ENCODE data around the gene OSBPL7. TPM values are rescaled to one million over a fixed set of nuclear protein-coding genes. Genes with fewer than 3 reads are reported as not detected.

OSBPL7 gene
- total and polyA plus RNA-seq, 2 of the 4 experiments (the other 2 are of a cell fraction), result 5.2 to 14.5 TPM

DNA sequence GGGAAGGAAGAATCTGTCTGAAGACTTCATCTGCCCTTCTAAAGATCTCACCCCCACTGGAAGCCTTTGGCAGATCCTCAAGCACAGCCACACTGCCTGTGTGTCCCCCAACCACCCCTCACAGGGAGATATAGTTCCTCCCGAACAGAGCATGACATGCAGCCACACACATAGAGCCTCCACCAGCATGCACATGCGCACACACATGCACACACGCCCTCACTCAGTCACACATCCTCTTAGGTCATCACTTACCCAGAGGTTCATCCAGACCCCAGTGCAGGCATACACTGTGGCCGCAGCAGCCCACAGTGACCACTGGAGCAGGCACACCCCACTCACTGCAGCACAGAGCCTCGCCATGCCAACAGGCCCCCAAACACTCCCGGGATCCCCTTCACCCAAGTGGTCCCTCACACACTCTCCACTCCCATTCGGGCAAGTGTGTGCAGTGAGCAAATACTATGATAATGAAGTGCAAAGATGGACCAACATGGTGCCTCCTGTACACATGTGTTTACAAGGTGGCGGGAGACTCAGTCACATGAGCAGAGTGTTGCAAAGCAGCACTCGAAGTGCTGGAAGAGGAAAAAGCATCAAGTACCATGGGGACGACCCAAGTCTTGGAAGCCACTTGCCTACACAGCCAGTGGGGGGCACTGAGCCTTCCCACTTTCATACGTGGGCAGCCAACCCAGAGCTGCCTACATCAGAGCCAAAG lies 46.4 kb upstream of the OSBPL7 start:
- in situ Hi-C loops (cut with MboI; ENCODE audit: low sequenced_read_pairs) (no loop called here), intact Hi-C loops (cut with micrococcal nuclease) (no loop called here), dilution Hi-C loops (cut with HindIII; ENCODE audit: low sequenced_read_pairs, unreplicated experiment) (no loop called here)
- Histone ChIP-seq H2BK15ac (ENCODE audit: low read depth, low read length) (no peak overlapping the region), H4K8ac (ENCODE audit: low read depth in 2 of 2, low read length in 2 of 2) (no peak overlapping the region), H2AK9ac (replicated peaks; ENCODE audit: low read depth, low read length, poor library complexity) (no peak overlapping the region), H3K27me3 (ENCODE audit: control insufficient read depth, insufficient read depth, low read length) (peaks cover 42% of the 10 kb centered on the region), H2AFZ (replicated peaks; ENCODE audit: low read length, poor library complexity) (no peak overlapping the region), H3K18ac (ENCODE audit: low read depth, low read length) (no peak overlapping the region), H3K79me1 (ENCODE audit: low read depth in 1 of 2, low read length in 2 of 2) (no peaks in the 10 kb centered on the region), H4K5ac (ENCODE audit: low read depth, low read length) (no peak overlapping the region), H3K9me3 (ENCODE audit: control insufficient read depth, insufficient read depth, low read length) (peaks cover 3% of the 10 kb centered on the region; the same call in 1 of the 2 replicates), H3K4ac (ENCODE audit: low read depth, low read length) (no peak overlapping the region), H4K20me1 (ENCODE audit: insufficient read depth, low read length) (no peaks in the 10 kb centered on the region), H2BK20ac (ENCODE audit: low read depth, low read length) (no peak overlapping the region), H3K4me3 (ENCODE audit: insufficient read depth, low read depth, low read length) (no peak overlapping the region), H3K56ac (ENCODE audit: extremely low read depth, insufficient read depth, low read length) (no peak overlapping the region), H3K36me3 (ENCODE audit: control insufficient read depth, insufficient read depth, low read length) (no peaks in the 10 kb centered on the region), H3K9ac (ENCODE audit: low read depth, low read length) (no peak overlapping the region), H2AK5ac (ENCODE audit: low read depth, low read length) (peak overlapping the region; percentile 43; the same call in 1 of the 2 replicates), H2BK5ac (ENCODE audit: low read depth, low read length, poor library complexity, severe bottlenecking) (no peak overlapping the region), H3K27ac (ENCODE audit: insufficient read depth, low read length) (no peak overlapping the region), H3K4me1 (ENCODE audit: control insufficient read depth, insufficient read depth, low read length) (peaks cover 4% of the 10 kb centered on the region), H3K14ac (replicated peaks; ENCODE audit: low read depth, low read length) (no peak overlapping the region), H3K9me1 (ENCODE audit: insufficient read depth, low read length) (no peaks in the 10 kb centered on the region), H2BK120ac (ENCODE audit: low read depth, low read length) (no peak overlapping the region), H4K91ac (ENCODE audit: insufficient read depth, low read depth, low read length) (no peak overlapping the region), H3K4me2 (ENCODE audit: low read depth, low read length) (no peak overlapping the region), H3K23ac (ENCODE audit: low read depth, low read length) (no peak overlapping the region)
- TF ChIP-seq, protein P1, sequence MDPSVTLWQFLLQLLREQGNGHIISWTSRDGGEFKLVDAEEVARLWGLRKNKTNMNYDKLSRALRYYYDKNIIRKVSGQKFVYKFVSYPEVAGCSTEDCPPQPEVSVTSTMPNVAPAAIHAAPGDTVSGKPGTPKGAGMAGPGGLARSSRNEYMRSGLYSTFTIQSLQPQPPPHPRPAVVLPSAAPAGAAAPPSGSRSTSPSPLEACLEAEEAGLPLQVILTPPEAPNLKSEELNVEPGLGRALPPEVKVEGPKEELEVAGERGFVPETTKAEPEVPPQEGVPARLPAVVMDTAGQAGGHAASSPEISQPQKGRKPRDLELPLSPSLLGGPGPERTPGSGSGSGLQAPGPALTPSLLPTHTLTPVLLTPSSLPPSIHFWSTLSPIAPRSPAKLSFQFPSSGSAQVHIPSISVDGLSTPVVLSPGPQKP (IDR thresholded peaks at IDR 0.05; ENCODE audit: borderline replicate concordance, low read depth, low read length), result no peak
- no peak for DNase-seq
- 87% methylated on average over 3 of the region's 11 CpGs; no CpG with 5 or more reads in 1 of the 2 experiments for WGBS, 2 experiments (ENCODE audit: extremely low coverage in 2 of 2, insufficient read length in 1 of 2)
- ChIA-PET POLR2A (ENCODE audit: unreplicated experiment) (no interaction called here), CTCF (no interaction called here)
- no TSS peak for BruUV-seq (replicated peaks)
- no peak for ATAC-seq (ENCODE audit: low read depth)

Data from IMR-90 (cell line).